Measurements from ENCODE around the gene SLC26A2.

DNA sequence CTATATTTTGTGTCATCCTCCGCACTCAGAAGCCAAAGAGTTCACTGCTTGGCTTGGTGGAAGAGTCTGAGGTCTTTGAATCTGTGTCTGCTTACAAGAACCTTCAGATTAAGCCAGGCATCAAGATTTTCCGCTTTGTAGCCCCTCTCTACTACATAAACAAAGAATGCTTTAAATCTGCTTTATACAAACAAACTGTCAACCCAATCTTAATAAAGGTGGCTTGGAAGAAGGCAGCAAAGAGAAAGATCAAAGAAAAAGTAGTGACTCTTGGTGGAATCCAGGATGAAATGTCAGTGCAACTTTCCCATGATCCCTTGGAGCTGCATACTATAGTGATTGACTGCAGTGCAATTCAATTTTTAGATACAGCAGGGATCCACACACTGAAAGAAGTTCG lies 20.6 kb downstream of the SLC26A2 start:
- no peak for TF ChIP-seq POLR2A (IDR thresholded peaks at IDR 0.05)
- TF ChIP-seq EP300 (IDR thresholded peaks at IDR 0.05) = peak in 1 of 4 donors; percentile 11
- TF ChIP-seq, protein P1, sequence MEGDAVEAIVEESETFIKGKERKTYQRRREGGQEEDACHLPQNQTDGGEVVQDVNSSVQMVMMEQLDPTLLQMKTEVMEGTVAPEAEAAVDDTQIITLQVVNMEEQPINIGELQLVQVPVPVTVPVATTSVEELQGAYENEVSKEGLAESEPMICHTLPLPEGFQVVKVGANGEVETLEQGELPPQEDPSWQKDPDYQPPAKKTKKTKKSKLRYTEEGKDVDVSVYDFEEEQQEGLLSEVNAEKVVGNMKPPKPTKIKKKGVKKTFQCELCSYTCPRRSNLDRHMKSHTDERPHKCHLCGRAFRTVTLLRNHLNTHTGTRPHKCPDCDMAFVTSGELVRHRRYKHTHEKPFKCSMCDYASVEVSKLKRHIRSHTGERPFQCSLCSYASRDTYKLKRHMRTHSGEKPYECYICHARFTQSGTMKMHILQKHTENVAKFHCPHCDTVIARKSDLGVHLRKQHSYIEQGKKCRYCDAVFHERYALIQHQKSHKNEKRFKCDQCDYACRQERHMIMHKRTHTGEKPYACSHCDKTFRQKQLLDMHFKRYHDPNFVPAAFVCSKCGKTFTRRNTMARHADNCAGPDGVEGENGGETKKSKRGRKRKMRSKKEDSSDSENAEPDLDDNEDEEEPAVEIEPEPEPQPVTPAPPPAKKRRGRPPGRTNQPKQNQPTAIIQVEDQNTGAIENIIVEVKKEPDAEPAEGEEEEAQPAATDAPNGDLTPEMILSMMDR (IDR thresholded peaks at IDR 0.05) = no peak

Measured in sigmoid colon (tissue), 4 donors.